ENCODE measurements around the gene CIB4. TPM values are rescaled to one million over a fixed set of nuclear protein-coding genes. Genes with fewer than 3 reads are reported as not detected.
A peak's percentile ranks its signal among the peaks of the same experiment; 100 is the strongest.

CIB4 gene
- total and polyA plus RNA-seq, 2 donors from 2014 or later = not detected

GRCh38 chr2:26561918-26562810, 79.0 kb downstream of the CIB4 start:
- H3K9ac ChIP-seq (ENCODE audit: low read length in 3 of 3) = no peak overlapping the region
- FAIRE-seq (no peak), DNase-seq (peak; percentile 86 to 89 (median 86))
- intact Hi-C loops (cut with DNase I) = no loop called here
- TF ChIP-seq CTCF (IDR thresholded peaks at IDR 0.05; ENCODE audit: borderline replicate concordance, extremely low read depth, insufficient read depth) = no peak
- peaks cover 0 to 10% (median 0%) of the 10 kb centered on the region in 3 donors for H3K4me1 ChIP-seq (ENCODE audit: control insufficient read depth in 2 of 3, insufficient read depth in 2 of 3, low read depth in 1 of 3, low read length in 3 of 3)
- H3K9me3 ChIP-seq (ENCODE audit: control insufficient read depth in 2 of 3, insufficient read depth in 1 of 3, low read length in 3 of 3) = no peaks in the 10 kb centered on the region
- peak overlapping the region in 2 of 3 donors; percentile 20 to 48 for H3K4me3 ChIP-seq (ENCODE audit: low read length in 3 of 3)
- H3K27ac ChIP-seq (ENCODE audit: low read depth in 2 of 2, low read length in 2 of 2) = no peak overlapping the region
- H3K36me3 ChIP-seq (ENCODE audit: control insufficient read depth in 2 of 3, insufficient read depth in 3 of 3, low read length in 3 of 3) = no peaks in the 10 kb centered on the region
- no peaks in the 10 kb centered on the region for H3K27me3 ChIP-seq (ENCODE audit: control insufficient read depth, insufficient read depth, low read length)

DNA sequence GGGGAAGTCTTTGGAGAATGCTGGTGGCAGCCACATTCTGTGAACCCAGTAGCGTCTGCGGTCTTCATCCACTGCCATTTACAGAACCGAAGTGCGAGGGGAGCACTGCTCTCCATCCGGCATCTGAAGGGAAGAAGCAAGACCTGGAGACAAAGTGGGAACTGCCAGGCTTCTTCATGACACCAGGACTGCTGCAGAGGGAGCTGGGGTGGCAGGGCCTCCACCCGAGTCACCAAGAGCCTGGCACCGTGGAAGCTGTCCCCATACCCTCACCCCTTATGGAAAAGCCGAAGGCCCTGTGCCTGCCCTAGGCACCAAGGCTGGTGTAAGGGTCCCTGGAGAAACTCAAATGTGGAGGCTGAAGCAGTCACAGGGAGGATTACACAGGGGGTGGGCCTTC, 79.8 kb downstream of the CIB4 start:
- H3K27me3 ChIP-seq (ENCODE audit: control insufficient read depth, insufficient read depth, low read length) = no peaks in the 10 kb centered on the region
- DNase-seq = peak in 1 of 5 donors; percentile 24
- intact Hi-C loops (cut with DNase I) = no loop called here

DNA sequence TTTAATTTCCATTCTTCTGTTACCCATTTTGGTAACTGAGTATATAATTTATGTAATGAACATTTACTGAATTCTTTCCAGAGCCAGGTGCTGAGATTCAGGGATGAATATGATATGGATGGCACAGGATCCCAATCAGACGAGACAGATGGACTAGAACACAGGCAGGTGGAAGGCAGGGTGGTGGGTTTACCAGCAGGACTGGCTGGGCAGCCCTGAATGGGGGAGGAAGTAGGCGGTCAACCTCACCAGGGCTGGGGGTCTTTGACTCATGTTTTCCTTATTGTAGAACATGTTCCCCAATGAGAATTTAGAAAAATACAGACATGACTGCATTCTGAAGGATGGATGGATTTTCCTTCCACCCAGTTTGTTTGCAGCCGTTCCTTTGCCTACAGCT, 80.3 kb downstream of the CIB4 start:
- H3K4me1 ChIP-seq (ENCODE audit: control insufficient read depth in 2 of 3, insufficient read depth in 2 of 3, low read depth in 1 of 3, low read length in 3 of 3) = peaks cover 0 to 10% (median 0%) of the 10 kb centered on the region in 3 donors
- H3K4me3 ChIP-seq (ENCODE audit: low read length in 3 of 3) = no peak overlapping the region
- H3K9me3 ChIP-seq (ENCODE audit: control insufficient read depth in 2 of 3, insufficient read depth in 1 of 3, low read length in 3 of 3) = no peaks in the 10 kb centered on the region
- no peak overlapping the region for H3K27ac ChIP-seq (ENCODE audit: low read depth in 2 of 2, low read length in 2 of 2)
- no peaks in the 10 kb centered on the region for H3K36me3 ChIP-seq (ENCODE audit: control insufficient read depth in 2 of 3, insufficient read depth in 3 of 3, low read length in 3 of 3)
- no peak for TF ChIP-seq CTCF (IDR thresholded peaks at IDR 0.05; ENCODE audit: borderline replicate concordance, extremely low read depth, insufficient read depth)
- no peak overlapping the region for H3K9ac ChIP-seq (ENCODE audit: low read length in 3 of 3)
- DNase-seq (peak in 1 of 5 donors; percentile 27), FAIRE-seq (no peak)
- no peaks in the 10 kb centered on the region for H3K27me3 ChIP-seq (ENCODE audit: control insufficient read depth, insufficient read depth, low read length)
- intact Hi-C loops (cut with DNase I) = no loop called here

More for the DNA sequence above, 79.8 kb downstream of the CIB4 start:
- no peak for FAIRE-seq
- no peaks in the 10 kb centered on the region for H3K9me3 ChIP-seq (ENCODE audit: control insufficient read depth in 2 of 3, insufficient read depth in 1 of 3, low read length in 3 of 3)
- H3K9ac ChIP-seq (ENCODE audit: low read length in 3 of 3) = no peak overlapping the region
- peaks cover 0 to 10% (median 0%) of the 10 kb centered on the region in 3 donors for H3K4me1 ChIP-seq (ENCODE audit: control insufficient read depth in 2 of 3, insufficient read depth in 2 of 3, low read depth in 1 of 3, low read length in 3 of 3)
- H3K36me3 ChIP-seq (ENCODE audit: control insufficient read depth in 2 of 3, insufficient read depth in 3 of 3, low read length in 3 of 3) = no peaks in the 10 kb centered on the region
- TF ChIP-seq CTCF (IDR thresholded peaks at IDR 0.05; ENCODE audit: borderline replicate concordance, extremely low read depth, insufficient read depth) = no peak
- no peak overlapping the region for H3K4me3 ChIP-seq (ENCODE audit: low read length in 3 of 3)
- no peak overlapping the region for H3K27ac ChIP-seq (ENCODE audit: low read depth in 2 of 2, low read length in 2 of 2)
